OCI-LY1 (cell line): ENCODE measurements around the gene PCSK2.

ENCODE experiments used
- H2AFZ ChIP-seq: fragments of 200-600 bp; sonication (generic), shearing (Covaris generic); 2 replicates; pipeline ENCODE4 v1.6.0; 2014; ENCODE audit warnings: antibody characterized with exemption, mild to moderate bottlenecking, low read length
- H3F3A ChIP-seq: fragments of 200-600 bp; sonication (generic), shearing (Covaris generic); 2 replicates; pipeline ENCODE4 v1.6.0; 2014; ENCODE audit warnings: mild to moderate bottlenecking, antibody characterized with exemption, low read length, moderate library complexity; ENCODE audit not compliant: insufficient read depth
- H3K27ac ChIP-seq: fragments of 200-600 bp; sonication (generic); 2 replicates; pipeline ENCODE4 v1.5.1; 2014; ENCODE audit warnings: low read length, mixed run types, mild to moderate bottlenecking, low read depth; ENCODE audit not compliant: poor library complexity, severe bottlenecking
- H3K27me3 ChIP-seq: fragments of 200-600 bp; sonication (generic); 2 replicates; pipeline ENCODE4 v1.6.0; 2014; ENCODE audit warnings: antibody characterized with exemption, mild to moderate bottlenecking, low read length, moderate library complexity; ENCODE audit not compliant: insufficient read depth
- H3K36me3 ChIP-seq: fragments of 200-600 bp; sonication (generic); 2 replicates; pipeline ENCODE4 v1.6.1; 2014; ENCODE audit warnings: mild to moderate bottlenecking, antibody characterized with exemption, low read length, moderate library complexity, mixed read lengths; ENCODE audit not compliant: insufficient read depth
- H3K4me1 ChIP-seq: fragments of 200-600 bp; sonication (generic); 2 replicates; pipeline ENCODE4 v1.5.1; 2014; ENCODE audit warnings: mild to moderate bottlenecking, low read length, moderate library complexity; ENCODE audit not compliant: insufficient read depth, severe bottlenecking
- H3K4me2 ChIP-seq: fragments of 200-600 bp; sonication (generic), shearing (Covaris generic); 2 replicates; pipeline ENCODE4 v1.6.1; 2014; ENCODE audit warnings: low read length
- H3K4me3 ChIP-seq: fragments of 200-600 bp; sonication (generic); 2 replicates; pipeline ENCODE4 v1.5.1; 2014; ENCODE audit warnings: low read length, low read depth, mild to moderate bottlenecking, mixed read lengths; ENCODE audit not compliant: poor library complexity, severe bottlenecking
- H3K79me2 ChIP-seq: fragments of 200-600 bp; shearing (Covaris generic); 2 replicates; pipeline ENCODE4 v1.6.1; 2016; ENCODE audit warnings: mixed run types, low read length, mixed read lengths; ENCODE audit not compliant: insufficient read depth
- H3K9ac ChIP-seq: fragments of 200-600 bp; sonication (generic), shearing (Covaris generic); 2 replicates; pipeline ENCODE4 v1.6.1; 2014; ENCODE audit warnings: mild to moderate bottlenecking, low read length, mixed read lengths
- H3K9me2 ChIP-seq: fragments of 200-600 bp; sonication (generic), shearing (Covaris generic); 2 replicates; pipeline ENCODE4 v1.6.1; 2014; ENCODE audit warnings: low read depth, mild to moderate bottlenecking, low read length, mixed read lengths
- H3K9me3 ChIP-seq: fragments of 200-600 bp; shearing (Covaris generic); 2 replicates; pipeline ENCODE4 v1.6.1; 2014; ENCODE audit warnings: low read length, mixed read lengths
- H4K20me1 ChIP-seq: fragments of 200-600 bp; sonication (generic), shearing (Covaris generic); 2 replicates; pipeline ENCODE4 v1.6.0; 2016; ENCODE audit warnings: mild to moderate bottlenecking, low read length; ENCODE audit not compliant: insufficient read depth
- EZH2 ChIP-seq: fragments of 200-600 bp; sonication (generic), shearing (Covaris generic); IDR thresholded peaks from 2 replicates; pipeline ENCODE4 v1.8.0; 2017; ENCODE audit warnings: borderline replicate concordance, mixed run types, mild to moderate bottlenecking, antibody characterized with exemption, low read length, moderate library complexity, mixed read lengths
- TF ChIP-seq, protein P1 (sequence below): fragments of 200-600 bp; sonication (generic), shearing (Covaris generic); IDR thresholded peaks from 2 replicates; pipeline ENCODE4 v1.5.1; 2017; ENCODE audit warnings: mild to moderate bottlenecking, antibody characterized with exemption, low read length, moderate library complexity, mixed read lengths

PCSK2 gene

DNA sequence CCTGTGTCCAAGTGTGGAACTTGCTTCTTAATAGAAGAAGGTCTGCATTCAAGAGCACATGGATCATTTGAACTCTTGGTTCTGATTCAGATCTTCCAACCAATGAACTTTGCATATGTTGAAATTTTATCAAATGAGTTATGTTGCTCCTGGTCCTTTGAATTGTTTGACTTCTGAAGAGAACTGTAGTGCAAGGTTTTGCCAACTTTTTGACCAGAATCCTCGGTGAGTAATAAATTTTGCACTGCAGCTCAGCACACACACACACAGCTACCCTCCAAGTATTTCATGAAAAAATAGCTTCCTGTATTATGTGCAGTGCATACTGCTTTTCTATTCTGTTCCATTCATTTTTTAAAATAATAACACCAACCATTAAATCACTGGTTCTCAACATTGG, 236.9 kb downstream of the PCSK2 start:
- H3K4me2 ChIP-seq = no peak overlapping the region
- no peaks in the 10 kb centered on the region for H4K20me1 ChIP-seq
- H3K4me1 ChIP-seq = no peaks in the 10 kb centered on the region
- no peak overlapping the region for H2AFZ ChIP-seq
- no peaks in the 10 kb centered on the region for H3K9me2 ChIP-seq
- no peaks in the 10 kb centered on the region for H3K27me3 ChIP-seq
- no peaks in the 10 kb centered on the region for H3K36me3 ChIP-seq
- H3K27ac ChIP-seq = no peak overlapping the region
- H3K9ac ChIP-seq = no peak overlapping the region
- H3K79me2 ChIP-seq = no peaks in the 10 kb centered on the region
- no peaks in the 10 kb centered on the region for H3F3A ChIP-seq
- no peaks in the 10 kb centered on the region for H3K9me3 ChIP-seq
- H3K4me3 ChIP-seq = no peak overlapping the region
- no peak for TF ChIP-seq EZH2
- TF ChIP-seq, protein P1, sequence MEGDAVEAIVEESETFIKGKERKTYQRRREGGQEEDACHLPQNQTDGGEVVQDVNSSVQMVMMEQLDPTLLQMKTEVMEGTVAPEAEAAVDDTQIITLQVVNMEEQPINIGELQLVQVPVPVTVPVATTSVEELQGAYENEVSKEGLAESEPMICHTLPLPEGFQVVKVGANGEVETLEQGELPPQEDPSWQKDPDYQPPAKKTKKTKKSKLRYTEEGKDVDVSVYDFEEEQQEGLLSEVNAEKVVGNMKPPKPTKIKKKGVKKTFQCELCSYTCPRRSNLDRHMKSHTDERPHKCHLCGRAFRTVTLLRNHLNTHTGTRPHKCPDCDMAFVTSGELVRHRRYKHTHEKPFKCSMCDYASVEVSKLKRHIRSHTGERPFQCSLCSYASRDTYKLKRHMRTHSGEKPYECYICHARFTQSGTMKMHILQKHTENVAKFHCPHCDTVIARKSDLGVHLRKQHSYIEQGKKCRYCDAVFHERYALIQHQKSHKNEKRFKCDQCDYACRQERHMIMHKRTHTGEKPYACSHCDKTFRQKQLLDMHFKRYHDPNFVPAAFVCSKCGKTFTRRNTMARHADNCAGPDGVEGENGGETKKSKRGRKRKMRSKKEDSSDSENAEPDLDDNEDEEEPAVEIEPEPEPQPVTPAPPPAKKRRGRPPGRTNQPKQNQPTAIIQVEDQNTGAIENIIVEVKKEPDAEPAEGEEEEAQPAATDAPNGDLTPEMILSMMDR = no peak

DNA sequence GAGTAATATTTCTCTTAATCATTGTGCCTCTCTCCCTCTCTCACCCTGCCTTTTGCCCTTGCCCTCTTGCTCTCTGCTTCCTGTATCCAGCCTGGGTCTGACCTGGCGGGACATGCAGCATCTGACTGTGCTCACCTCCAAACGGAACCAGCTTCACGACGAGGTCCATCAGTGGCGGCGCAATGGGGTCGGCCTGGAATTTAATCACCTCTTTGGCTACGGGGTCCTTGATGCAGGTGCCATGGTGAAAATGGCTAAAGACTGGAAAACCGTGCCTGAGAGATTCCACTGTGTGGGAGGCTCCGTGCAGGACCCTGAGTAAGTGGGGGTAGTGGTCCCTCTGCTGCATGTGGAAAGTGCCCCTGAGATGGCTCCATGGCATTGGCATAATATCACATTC, 238.4 kb downstream of the PCSK2 start:
- Histone ChIP-seq H4K20me1 (no peaks in the 10 kb centered on the region), H3K4me1 (no peaks in the 10 kb centered on the region), H3K27ac (no peak overlapping the region), H3K9me3 (no peaks in the 10 kb centered on the region), H3K9me2 (no peaks in the 10 kb centered on the region), H3K4me2 (no peak overlapping the region), H3K9ac (no peak overlapping the region), H3K79me2 (no peaks in the 10 kb centered on the region), H3F3A (no peaks in the 10 kb centered on the region), H3K4me3 (no peak overlapping the region), H2AFZ (no peak overlapping the region), H3K36me3 (no peaks in the 10 kb centered on the region), H3K27me3 (no peaks in the 10 kb centered on the region)
- no peak for TF ChIP-seq EZH2
- TF ChIP-seq, protein P1 = no peak

DNA sequence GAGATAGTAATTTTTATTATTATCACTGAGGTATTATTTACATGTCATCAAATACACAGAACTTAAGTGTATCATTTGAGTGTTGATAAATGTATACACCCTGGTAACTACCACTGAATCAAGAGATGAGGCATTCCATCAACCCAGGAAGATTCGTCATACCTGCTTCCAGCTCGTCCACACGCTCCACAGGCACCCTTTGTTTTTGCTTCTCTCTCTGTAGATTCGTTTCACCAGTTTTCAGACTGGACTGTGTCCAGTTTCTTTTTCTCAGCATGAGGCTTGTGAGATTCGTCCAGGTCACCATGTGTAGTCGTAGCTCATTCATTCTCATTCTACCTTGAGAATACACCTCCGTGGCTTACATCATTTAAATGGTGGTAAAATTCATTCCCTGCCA, 239.8 kb downstream of the PCSK2 start:
- Histone ChIP-seq H3K36me3 (no peaks in the 10 kb centered on the region), H3K27me3 (0 out of 2 replicates have a peak, but pooled peaks cover 5% of the 10 kb centered on the region), H2AFZ (no peak overlapping the region), H3K79me2 (no peaks in the 10 kb centered on the region), H4K20me1 (no peaks in the 10 kb centered on the region), H3K9me3 (no peaks in the 10 kb centered on the region), H3K27ac (no peak overlapping the region), H3K9ac (no peak overlapping the region), H3K4me1 (no peaks in the 10 kb centered on the region), H3F3A (no peaks in the 10 kb centered on the region), H3K4me2 (no peak overlapping the region), H3K4me3 (no peak overlapping the region), H3K9me2 (no peaks in the 10 kb centered on the region)
- no peak for TF ChIP-seq EZH2
- TF ChIP-seq, protein P1 = no peak
